ENCODE measurements around the gene C5orf34.
"Not testable (repeated sequence)": the region's sequence is repeated elsewhere in the genome, so short reads cannot be mapped to it uniquely, and the experiment has no call there.

Gene C5orf34

GRCh38 chr5:43515678-43516048 is 715 bp upstream of the C5orf34 start:
- in situ Hi-C loops (cut with HindIII; ENCODE audit: low sequenced_read_pairs), result no loop called here

- in situ Hi-C loops (cut with HindIII; ENCODE audit: low sequenced_read_pairs), result no loop called here
Observed at GRCh38 chr5:43514471-43514815, 505 bp downstream of the C5orf34 start.

GRCh38 chr5:43514025-43514424 is 923 bp downstream of the C5orf34 start:
- in situ Hi-C loops (cut with HindIII; ENCODE audit: low sequenced_read_pairs), result no loop called here

- in situ Hi-C loops (cut with HindIII; ENCODE audit: low sequenced_read_pairs), result not testable (repeated sequence)
Observed at GRCh38 chr5:43511062-43511461, 3.9 kb downstream of the C5orf34 start.

DNA sequence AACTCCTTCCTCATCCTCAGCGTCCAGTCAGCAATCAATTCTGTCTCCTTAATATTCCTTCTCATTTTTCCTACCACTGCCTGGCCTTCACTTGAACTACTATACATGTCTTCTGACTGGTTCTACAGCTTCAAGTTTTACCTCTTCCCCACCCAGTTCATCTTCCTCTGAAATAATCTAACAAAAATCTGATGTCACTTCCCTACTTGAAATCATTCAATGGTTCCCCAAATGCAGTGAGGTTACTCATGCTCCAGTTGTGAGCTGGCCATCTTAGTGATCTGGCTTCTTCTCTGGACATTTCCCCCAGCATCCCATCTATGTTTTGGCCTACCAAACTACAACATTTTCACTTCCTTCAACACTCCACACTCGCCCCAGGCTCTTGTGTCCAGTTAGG is 16.4 kb downstream of the C5orf34 start:
- in situ Hi-C loops (cut with HindIII; ENCODE audit: low sequenced_read_pairs), result no loop called here

GRCh38 chr5:43497311-43498104 is 17.4 kb downstream of the C5orf34 start:
- in situ Hi-C loops (cut with HindIII; ENCODE audit: low sequenced_read_pairs), result no loop called here

DNA sequence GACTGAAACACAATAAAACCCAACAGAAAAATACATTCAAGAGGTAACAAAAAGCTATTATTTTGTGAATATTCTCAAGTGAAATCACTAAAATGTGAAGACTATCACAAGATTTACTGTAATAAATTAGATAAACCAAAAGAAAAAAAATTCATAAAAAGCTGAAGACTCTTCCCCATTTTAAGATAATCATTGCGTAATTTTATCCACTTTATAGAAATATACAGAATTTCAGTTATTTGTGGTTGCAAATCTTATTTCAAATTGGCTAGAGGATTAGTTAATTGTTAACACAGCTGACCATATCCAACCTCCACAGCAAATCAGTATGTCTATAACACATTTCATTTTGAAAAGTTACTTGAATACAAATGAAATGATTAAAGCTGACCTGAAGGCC is 23.6 kb downstream of the C5orf34 start:
- in situ Hi-C loops (cut with HindIII; ENCODE audit: low sequenced_read_pairs), result no loop called here

- in situ Hi-C loops (cut with HindIII; ENCODE audit: low sequenced_read_pairs), result no loop called here
Observed at GRCh38 chr5:43486353-43486752, 28.6 kb downstream of the C5orf34 start.

DNA sequence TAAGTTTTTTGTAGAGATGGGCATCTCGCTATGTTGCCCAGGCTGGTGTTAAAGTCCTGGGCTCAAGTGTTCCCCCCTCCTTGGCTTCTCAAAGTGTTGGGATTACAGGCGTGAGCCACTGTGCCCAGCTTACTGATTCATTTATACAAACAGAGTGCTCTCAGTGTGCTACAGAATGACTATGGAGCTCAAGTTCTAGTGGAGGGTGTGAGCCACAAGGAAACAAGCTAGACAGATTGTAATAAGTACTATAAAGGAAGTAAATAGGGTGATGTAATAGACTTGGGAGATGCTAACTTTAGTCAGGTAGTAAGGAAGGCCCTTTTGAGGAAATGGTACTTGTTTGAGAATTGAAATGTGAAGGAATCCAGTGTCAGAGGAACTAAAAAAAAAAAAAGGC is 29.5 kb downstream of the C5orf34 start:
- in situ Hi-C loops (cut with HindIII; ENCODE audit: low sequenced_read_pairs), result no loop called here

GRCh38 chr5:43484106-43484849 is 30.7 kb downstream of the C5orf34 start:
- in situ Hi-C loops (cut with HindIII; ENCODE audit: low sequenced_read_pairs), result no loop called here

GRCh38 chr5:43483298-43484105 is 31.4 kb downstream of the C5orf34 start, which contains the start of gene TMEM267:
TSS of gene TMEM267 (minus strand) at chr5:43483865. CDS start at chr5:43453969, 29,896 bp downstream.
- in situ Hi-C loops (cut with HindIII; ENCODE audit: low sequenced_read_pairs), result no loop called here

DNA sequence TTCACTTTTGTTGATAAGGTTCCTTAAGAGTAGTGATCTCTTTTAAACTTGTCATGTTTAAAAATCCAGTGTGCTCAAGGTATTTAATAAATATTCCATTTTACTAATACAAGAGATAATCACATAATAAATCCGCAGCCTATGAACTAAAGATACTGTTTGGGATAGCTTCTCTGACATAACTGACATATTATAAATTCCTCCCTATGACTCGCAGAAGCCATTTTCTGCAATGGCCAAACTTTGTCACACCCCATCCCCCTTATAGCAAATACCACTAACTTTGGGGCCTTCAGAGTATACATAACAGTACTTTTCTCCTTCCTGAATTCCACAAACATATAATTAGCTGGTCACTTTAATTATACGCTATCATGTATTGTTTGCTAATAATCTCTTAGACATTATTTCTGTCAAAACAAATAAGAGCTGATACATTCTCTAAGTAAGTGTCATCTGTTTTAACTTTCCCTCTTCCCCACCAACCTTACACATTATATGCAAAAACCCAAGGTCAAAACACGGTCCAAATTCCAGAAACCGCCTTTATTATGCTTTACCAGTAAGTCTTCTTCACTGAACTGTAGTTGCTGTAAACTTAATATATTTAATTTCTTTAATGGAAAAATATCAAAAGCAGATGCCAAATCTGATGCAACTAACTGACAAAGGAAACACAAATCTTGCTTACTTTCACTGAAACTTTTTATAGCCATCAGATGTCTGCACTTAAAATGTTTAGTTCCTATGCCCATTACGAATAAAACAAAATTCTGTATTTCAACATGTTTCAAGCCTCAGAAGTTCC is 32.3 kb downstream of the C5orf34 start:
- in situ Hi-C loops (cut with HindIII; ENCODE audit: low sequenced_read_pairs), result no loop called here

- in situ Hi-C loops (cut with HindIII; ENCODE audit: low sequenced_read_pairs), result no loop called here
Observed at GRCh38 chr5:43469671-43470391, 45.1 kb downstream of the C5orf34 start.

DNA sequence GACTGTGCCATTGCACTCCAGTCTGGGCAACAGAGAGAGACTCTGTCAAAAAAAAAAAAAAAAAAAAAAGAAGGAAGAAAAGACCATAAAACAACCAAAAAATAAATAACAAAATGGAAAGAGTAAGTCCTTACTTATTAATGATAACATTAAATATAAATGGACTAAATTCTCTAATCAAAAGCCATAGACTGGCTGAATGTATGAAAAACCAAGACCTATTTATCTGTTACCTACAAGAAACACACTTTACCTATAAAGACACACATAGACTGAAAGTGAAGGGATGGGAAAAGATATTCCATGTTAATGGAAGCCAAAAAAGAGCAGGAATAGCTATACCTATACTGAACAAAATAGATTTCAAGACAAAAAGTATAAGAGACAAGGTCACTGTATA is 47.8 kb downstream of the C5orf34 start:
- in situ Hi-C loops (cut with HindIII; ENCODE audit: low sequenced_read_pairs), result no loop called here

GRCh38 chr5:43465455-43465854 is 49.5 kb downstream of the C5orf34 start:
- in situ Hi-C loops (cut with HindIII; ENCODE audit: low sequenced_read_pairs), result not testable (repeated sequence)

GRCh38 chr5:43461066-43461465 is 53.9 kb downstream of the C5orf34 start:
- in situ Hi-C loops (cut with HindIII; ENCODE audit: low sequenced_read_pairs), result no loop called here

DNA sequence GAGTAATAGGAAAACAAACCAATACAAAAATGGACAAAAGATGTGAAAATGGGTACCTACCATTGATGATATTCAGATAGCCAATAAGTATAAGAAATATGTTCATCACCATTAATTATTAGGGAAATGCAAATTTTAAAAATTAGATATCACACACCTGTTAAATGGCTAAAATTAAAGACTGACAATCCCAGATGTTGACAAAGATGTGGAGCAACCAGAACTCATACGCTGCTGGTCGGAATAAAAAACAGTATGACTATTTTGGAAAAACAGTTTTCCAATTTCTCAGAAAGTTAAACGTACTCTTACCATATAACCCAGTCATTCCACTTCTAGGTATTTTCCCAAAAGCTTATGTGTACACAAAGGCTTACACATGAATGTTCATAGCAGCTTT is 58.4 kb downstream of the C5orf34 start:
- in situ Hi-C loops (cut with HindIII; ENCODE audit: low sequenced_read_pairs), result no loop called here

- in situ Hi-C loops (cut with HindIII; ENCODE audit: low sequenced_read_pairs), result not testable (repeated sequence)
Observed at GRCh38 chr5:43441575-43441974, 73.4 kb downstream of the C5orf34 start.

DNA sequence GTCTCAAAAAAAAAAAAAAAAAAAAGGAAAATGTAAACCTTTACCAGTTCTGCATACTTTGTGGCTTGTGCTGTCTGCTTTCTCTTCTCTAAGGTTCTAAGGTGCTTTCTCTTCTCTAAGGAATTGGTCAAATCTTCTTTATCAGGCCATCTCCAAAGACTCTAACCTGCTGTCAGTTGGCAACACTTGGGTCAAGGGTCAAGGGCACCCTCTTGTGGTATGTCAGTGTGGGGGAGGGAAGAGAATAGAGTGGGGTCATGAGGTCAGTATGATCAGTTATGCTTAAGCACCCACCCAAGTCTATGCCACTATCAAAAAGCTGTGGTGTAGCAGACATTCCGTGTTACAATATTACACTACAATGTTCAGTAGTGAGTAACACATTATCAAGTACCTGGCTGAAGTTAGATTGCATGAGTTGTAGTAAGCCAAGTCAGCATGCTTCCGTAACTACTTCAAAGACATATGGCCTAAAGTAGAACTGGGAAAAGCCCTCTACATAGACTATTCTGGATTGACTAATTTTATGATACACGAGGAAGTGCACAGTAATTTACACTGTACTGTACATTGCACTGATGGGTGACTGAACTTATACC is 77.8 kb downstream of the C5orf34 start:
- in situ Hi-C loops (cut with HindIII; ENCODE audit: low sequenced_read_pairs), result no loop called here
